ENCODE data around the gene FANCE.
"Not testable (repeated sequence)": the region's sequence is repeated elsewhere in the genome, so short reads cannot be mapped to it uniquely, and the experiment has no call there.

DNA sequence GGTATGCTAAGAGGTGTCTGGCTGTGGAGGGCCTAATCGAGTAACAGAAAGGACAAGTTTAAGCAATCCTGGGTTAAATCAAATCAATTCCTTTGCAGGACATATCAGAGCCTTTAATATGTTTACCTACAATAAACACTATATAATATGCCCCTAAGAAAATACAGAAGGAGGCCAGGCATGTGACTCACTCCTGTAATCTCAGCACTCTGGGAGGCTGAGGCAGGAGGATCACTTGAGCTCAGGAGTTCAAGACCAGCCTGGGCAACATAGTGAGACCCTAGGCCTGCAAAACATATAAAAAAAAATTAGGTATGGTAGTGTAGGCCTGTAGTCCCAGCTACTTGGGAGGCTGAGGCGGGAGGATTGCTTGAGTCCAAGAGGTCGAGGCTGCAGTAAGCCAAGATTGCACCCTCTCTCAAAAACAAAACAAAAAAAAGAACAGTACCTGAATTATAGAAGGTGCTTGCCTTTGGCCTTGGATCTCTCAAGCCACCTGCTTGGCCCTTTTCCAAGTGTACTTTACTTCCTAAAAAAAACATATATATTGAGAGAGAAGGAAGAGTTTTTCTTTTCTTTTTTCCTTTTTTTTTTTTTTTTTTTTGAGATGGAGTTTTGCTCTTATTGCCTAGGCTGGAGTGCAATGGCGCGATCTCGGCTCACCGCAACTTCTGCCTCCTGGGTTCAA is 13.6 kb upstream of the FANCE start:
- TF ChIP-seq, protein P1, sequence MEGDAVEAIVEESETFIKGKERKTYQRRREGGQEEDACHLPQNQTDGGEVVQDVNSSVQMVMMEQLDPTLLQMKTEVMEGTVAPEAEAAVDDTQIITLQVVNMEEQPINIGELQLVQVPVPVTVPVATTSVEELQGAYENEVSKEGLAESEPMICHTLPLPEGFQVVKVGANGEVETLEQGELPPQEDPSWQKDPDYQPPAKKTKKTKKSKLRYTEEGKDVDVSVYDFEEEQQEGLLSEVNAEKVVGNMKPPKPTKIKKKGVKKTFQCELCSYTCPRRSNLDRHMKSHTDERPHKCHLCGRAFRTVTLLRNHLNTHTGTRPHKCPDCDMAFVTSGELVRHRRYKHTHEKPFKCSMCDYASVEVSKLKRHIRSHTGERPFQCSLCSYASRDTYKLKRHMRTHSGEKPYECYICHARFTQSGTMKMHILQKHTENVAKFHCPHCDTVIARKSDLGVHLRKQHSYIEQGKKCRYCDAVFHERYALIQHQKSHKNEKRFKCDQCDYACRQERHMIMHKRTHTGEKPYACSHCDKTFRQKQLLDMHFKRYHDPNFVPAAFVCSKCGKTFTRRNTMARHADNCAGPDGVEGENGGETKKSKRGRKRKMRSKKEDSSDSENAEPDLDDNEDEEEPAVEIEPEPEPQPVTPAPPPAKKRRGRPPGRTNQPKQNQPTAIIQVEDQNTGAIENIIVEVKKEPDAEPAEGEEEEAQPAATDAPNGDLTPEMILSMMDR (IDR thresholded peaks at IDR 0.05) = not testable (repeated sequence)
- not testable (repeated sequence) for TF ChIP-seq POLR2A (IDR thresholded peaks at IDR 0.05)
